GM12875 (cell line): ENCODE results near the gene NKX2-4.

Experiments used
- H3K4me3 ChIP-seq: one replicate; pipeline ENCODE4 v1.5.1; 2011; ENCODE audit warnings: low read depth, low read length, control low read depth
- TF ChIP-seq, protein P1 (sequence below): IDR thresholded peaks from 2 replicates; pipeline ENCODE4 v1.5.1; 2011; ENCODE audit warnings: low read depth, mild to moderate bottlenecking, control low read depth, inconsistent platforms, low read length, moderate library complexity, borderline replicate concordance; ENCODE audit not compliant: insufficient read depth

Gene NKX2-4

GRCh38 chr20:21398109-21399004 lies 1.0 kb upstream of the NKX2-4 start:
- TF ChIP-seq, protein P1, sequence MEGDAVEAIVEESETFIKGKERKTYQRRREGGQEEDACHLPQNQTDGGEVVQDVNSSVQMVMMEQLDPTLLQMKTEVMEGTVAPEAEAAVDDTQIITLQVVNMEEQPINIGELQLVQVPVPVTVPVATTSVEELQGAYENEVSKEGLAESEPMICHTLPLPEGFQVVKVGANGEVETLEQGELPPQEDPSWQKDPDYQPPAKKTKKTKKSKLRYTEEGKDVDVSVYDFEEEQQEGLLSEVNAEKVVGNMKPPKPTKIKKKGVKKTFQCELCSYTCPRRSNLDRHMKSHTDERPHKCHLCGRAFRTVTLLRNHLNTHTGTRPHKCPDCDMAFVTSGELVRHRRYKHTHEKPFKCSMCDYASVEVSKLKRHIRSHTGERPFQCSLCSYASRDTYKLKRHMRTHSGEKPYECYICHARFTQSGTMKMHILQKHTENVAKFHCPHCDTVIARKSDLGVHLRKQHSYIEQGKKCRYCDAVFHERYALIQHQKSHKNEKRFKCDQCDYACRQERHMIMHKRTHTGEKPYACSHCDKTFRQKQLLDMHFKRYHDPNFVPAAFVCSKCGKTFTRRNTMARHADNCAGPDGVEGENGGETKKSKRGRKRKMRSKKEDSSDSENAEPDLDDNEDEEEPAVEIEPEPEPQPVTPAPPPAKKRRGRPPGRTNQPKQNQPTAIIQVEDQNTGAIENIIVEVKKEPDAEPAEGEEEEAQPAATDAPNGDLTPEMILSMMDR, result no peak
- no peak overlapping the region for H3K4me3 ChIP-seq

DNA sequence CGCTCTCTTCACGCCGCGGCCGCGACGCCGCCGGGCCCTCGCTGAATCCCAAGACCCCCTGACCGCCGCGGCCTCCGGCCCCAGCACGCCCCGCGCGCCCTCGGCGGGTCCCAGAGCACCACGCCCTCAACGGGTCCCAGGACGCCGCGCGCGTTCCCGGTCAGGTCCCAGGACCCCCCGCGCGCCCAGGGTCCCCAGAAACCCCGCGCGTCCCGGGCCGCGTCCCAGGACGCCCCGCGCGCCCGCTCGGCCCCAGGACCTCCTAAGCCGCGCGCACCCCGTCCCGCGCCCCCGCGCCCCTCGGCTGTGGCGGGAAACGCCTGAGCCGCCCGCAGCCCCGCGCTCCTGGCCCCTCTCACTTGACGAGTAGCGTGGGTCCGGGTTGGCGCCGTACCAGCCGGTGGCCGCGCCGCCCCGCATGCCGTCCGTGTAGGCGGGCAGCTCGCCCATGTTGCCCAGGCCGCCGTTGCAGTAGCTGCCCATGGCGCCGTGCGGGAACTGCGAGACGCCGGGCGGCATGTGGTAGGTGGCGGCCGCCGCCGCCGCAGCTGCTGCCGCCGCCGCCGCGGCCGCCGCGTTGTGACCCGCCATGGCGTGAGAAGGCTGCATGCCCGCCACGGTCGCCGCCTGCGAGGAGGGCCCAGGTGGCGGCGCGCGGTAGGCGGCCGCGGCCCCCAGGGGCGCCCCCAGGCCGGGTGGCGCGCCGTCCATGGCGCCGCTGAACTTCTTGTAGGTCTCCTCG lies 556 bp downstream of the NKX2-4 start:
- TF ChIP-seq, protein P1, result no peak
- H3K4me3 ChIP-seq, result no peak overlapping the region

- TF ChIP-seq, protein P1, result no peak
- peak overlapping the region; percentile 5 for H3K4me3 ChIP-seq
Measured at GRCh38 chr20:21395666-21396598, 1.4 kb downstream of the NKX2-4 start.

DNA sequence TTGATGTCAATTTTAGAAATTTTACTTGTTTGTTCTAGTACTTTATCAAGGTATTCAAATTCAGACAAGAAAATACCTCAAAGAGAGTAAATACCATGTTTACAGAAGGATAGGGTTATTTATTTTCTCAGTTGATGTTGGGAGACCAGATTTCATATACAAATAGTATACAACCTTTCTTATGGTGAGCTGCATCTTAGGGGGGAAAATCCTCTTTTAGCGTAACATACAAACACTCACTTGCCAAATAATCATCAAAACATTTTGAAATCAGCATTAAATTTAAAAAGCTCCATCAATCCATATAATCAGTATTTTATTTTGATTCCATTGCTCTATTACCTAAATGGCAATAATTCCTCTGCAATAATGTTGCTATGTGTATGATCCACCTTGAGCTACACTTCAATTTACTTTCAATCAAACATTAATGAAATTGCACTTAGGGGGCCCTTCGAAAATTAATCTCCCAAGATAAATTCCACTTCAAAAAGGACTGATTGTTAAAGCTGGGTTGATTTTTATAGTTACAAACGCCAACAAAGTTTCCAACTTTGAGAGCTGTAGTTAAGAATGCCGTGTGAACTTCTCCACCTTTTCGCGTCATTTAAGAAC lies 2.2 kb downstream of the NKX2-4 start:
- no peak overlapping the region for H3K4me3 ChIP-seq
- TF ChIP-seq, protein P1, result no peak

DNA sequence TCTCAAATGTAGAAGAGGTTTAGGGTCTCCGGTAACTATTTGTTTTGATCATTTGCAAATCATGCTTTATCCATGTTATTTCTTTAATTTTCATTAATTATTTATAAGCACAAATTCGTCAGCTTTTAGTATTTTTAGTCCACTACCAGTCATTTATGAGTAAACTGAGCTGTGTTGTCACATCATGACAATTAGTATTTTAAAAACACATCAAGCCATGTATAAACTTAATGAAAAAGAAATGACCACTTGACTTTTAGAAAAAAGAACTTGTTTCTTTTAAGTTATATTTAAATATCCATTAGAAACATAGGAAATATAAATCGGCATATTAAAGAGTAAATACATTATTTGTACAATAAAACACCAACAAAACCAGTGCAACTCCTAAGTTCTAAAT lies 2.8 kb downstream of the NKX2-4 start:
- H3K4me3 ChIP-seq, result no peak overlapping the region

More for the DNA sequence above, 2.8 kb downstream of the NKX2-4 start:
- TF ChIP-seq, protein P1, result no peak
